Stomach (tissue), 19 donors: ENCODE data around the gene ACO2. TPM values are rescaled to one million over a fixed set of nuclear protein-coding genes. Genes with fewer than 3 reads are reported as not detected.

Source experiments
- DNase-seq, 2 donors: peaks; one replicate each; pipeline versions ENCODE4 v3.0.0 to v3.0.0-alpha.2; 2013 to 2019
- H3K27ac ChIP-seq, 5 donors: fragments of 200-600 bp in 4 of 5; sonication (generic) in 4 of 5; one replicate each; pipeline ENCODE4 v1.5.1; 2013 to 2019; ENCODE audit warnings: mild to moderate bottlenecking in 1 of 5, moderate library complexity in 1 of 5
- H3K27me3 ChIP-seq, 3 donors: fragments of 200-600 bp; sonication (generic); one replicate each; pipeline ENCODE4 v1.5.1; 2017 to 2019; ENCODE audit warnings: mixed run types in 1 of 3
- H3K36me3 ChIP-seq, 4 donors: fragments of 200-600 bp; sonication (generic); 1 replicate in 3 of 4; 2 replicates in 1 of 4; pipeline ENCODE4 v1.5.1; 2016 to 2019
- H3K4me1 ChIP-seq, 4 donors: fragments of 200-600 bp; sonication (generic); one replicate each; pipeline ENCODE4 v1.5.1; 2016 to 2019
- H3K4me3 ChIP-seq, 4 donors: fragments of 200-600 bp; sonication (generic) in 3 of 4; one replicate each; pipeline ENCODE4 v1.5.1; 2016 to 2019; ENCODE audit warnings: mild to moderate bottlenecking in 1 of 4
- H3K9me3 ChIP-seq, 4 donors: fragments of 200-600 bp; sonication (generic); one replicate each; pipeline ENCODE4 v1.5.1; 2016 to 2019
- CTCF ChIP-seq, 7 experiments: fragments of 450-650 bp in 4 of 7; fragments of 200-600 bp in 3 of 7; sonication (generic) in 3 of 7; IDR thresholded peaks; one replicate each; pipeline ENCODE4 v1.5.1; 2016 to 2019; ENCODE audit warnings: antibody characterized with exemption in 7 of 7, control low read depth in 2 of 7, mild to moderate bottlenecking in 1 of 7
- EP300 ChIP-seq: sonication (generic); formaldehyde crosslinking; IDR thresholded peaks from one replicate; pipeline ENCODE4 v1.6.1; 2017; ENCODE audit warnings: antibody characterized with exemption
- POLR2A ChIP-seq, 4 donors: fragments of 450-650 bp; IDR thresholded peaks; one replicate each; pipeline ENCODE4 v1.6.1; 2016; ENCODE audit warnings: antibody characterized with exemption in 4 of 4, control low read depth in 2 of 4, mild to moderate bottlenecking in 1 of 4, moderate library complexity in 1 of 4
- POLR2AphosphoS5 ChIP-seq, 3 donors: sonication (generic); formaldehyde crosslinking; IDR thresholded peaks; one replicate each; pipeline ENCODE4 v1.6.1; 2016; ENCODE audit warnings: antibody characterized with exemption in 3 of 3
- WGBS, 5 donors: extraction: QIAGEN DNeasy Blood & Tissue Kit in 3 of 5; methylation state at CpG; one replicate each; pipeline versions ENCODE4 v1.1.5 to v1.1.7; 2013 to 2018; 5-methylcytosine and 5-hydroxymethylcytosine counted together
- intact Hi-C: fragments of 100-400 bp; cut with DNase I; formaldehyde crosslinking; loops from one replicate; pipeline ENCODE4 v1.15.1; 2023; ENCODE audit warnings: low total_unique reads
- long read RNA-seq, 10 donors: transcript quantifications; one replicate each; lab custom pipeline, GENCODE V29; 2026
- polyA plus RNA-seq, 3 donors: library from polyadenylated mRNA; stranded (reverse); fragments of 200-250 nt; gene quantifications; one replicate each; pipeline ENCODE4 v1.2.3, GENCODE V29; 2013
- total RNA-seq, 5 donors: library from RNA; depleted of rRNA; stranded (reverse); fragments of >200 nt; gene quantifications; one replicate each; pipeline versions ENCODE4 v1.1.0 to v1.2.3, GENCODE V29; 2014 to 2016
- donor health status: healthy with polysubstance abuse.
- donor health status: Bipolar disorder and iron deficiency.
- donor health status: healthy.

ACO2 gene
- total RNA-seq, result 100 to 1,000 TPM in 3 of 5 donors, 10 to 100 TPM in 2; 87.0 to 238 (median 116) TPM
- 10 to 100 TPM; 46.6 to 51.5 (median 51.1) TPM for polyA plus RNA-seq
- long read RNA-seq, donor 1, transcript ACO2-201 (18 exons, 2,741 nt), result major isoform, 5 of 5 reads
- long read RNA-seq, donor 1, partial matches to known transcripts, result 0 of 5 reads
- long read RNA-seq, donor 1, other reads (novel, unspliced or antisense), result 0 of 5 reads
- long read RNA-seq, donor 2, transcript ACO2-201 (18 exons, 2,741 nt), result major isoform, 12 of 12 reads
- long read RNA-seq, donor 2, partial matches to known transcripts, result 0 of 12 reads
- long read RNA-seq, donor 2, other reads (novel, unspliced or antisense), result 0 of 12 reads
- long read RNA-seq, donor 3, transcript ACO2-201 (18 exons, 2,741 nt), result major isoform, 14 of 14 reads
- long read RNA-seq, donor 3, partial matches to known transcripts, result 0 of 14 reads
- long read RNA-seq, donor 3, other reads (novel, unspliced or antisense), result 0 of 14 reads
- long read RNA-seq, donor 4, result 0 reads
- long read RNA-seq, donor 5, transcript ACO2-201 (18 exons, 2,741 nt), result major isoform, 16 of 40 reads
- long read RNA-seq, donor 5, partial matches to known transcripts, result 24 of 40 reads
- long read RNA-seq, donor 5, other reads (novel, unspliced or antisense), result 0 of 40 reads
- long read RNA-seq, donor 6, transcript ACO2-201 (18 exons, 2,741 nt), result major isoform, 37 of 100 reads
- long read RNA-seq, donor 6, partial matches to known transcripts, result 58 of 100 reads
- long read RNA-seq, donor 6, other reads (novel, unspliced or antisense), result 5 of 100 reads
- long read RNA-seq, donor 7, transcript ACO2-201 (18 exons, 2,741 nt), result major isoform, 10 of 24 reads
- long read RNA-seq, donor 7, partial matches to known transcripts, result 8 of 24 reads
- long read RNA-seq, donor 7, other reads (novel, unspliced or antisense), result 6 of 24 reads
- long read RNA-seq, donor 8, transcript ACO2-201 (18 exons, 2,741 nt), result major isoform, 18 of 23 reads
- long read RNA-seq, donor 8, partial matches to known transcripts, result 0 of 23 reads
- long read RNA-seq, donor 8, other reads (novel, unspliced or antisense), result 5 of 23 reads
- long read RNA-seq, donor 9, transcript ACO2-201 (18 exons, 2,741 nt), result major isoform, 5 of 37 reads
- long read RNA-seq, donor 9, partial matches to known transcripts, result 32 of 37 reads
- long read RNA-seq, donor 9, other reads (novel, unspliced or antisense), result 0 of 37 reads
- long read RNA-seq, donor 10, transcript ACO2-201 (18 exons, 2,741 nt), result major isoform, 8 of 8 reads
- long read RNA-seq, donor 10, partial matches to known transcripts, result 0 of 8 reads
- long read RNA-seq, donor 10, other reads (novel, unspliced or antisense), result 0 of 8 reads

GRCh38 chr22:41468381-41469217, at the start of gene ACO2, which contains the start of gene PHF5A:
TSS of gene ACO2 (plus strand) at chr22:41469117. CDS start at chr22:41469147, 30 bp downstream.
TSS of gene PHF5A (minus strand) at chr22:41468692. CDS start at chr22:41468653, 39 bp downstream.
- Histone ChIP-seq H3K27ac (peak within 1 kb of the TSS; percentile 95 to 98 (median 97)), H3K36me3 (peaks cover 30 to 57% (median 46%) of the 10 kb centered on the region in 4 donors), H3K4me1 (peaks cover 18 to 78% (median 58%) of the 10 kb centered on the region in 4 donors), H3K4me3 (peak within 1 kb of the TSS; percentile 77 to 100 (median 99)), H3K27me3 (no peaks in the 10 kb centered on the region), H3K9me3 (no peaks in the 10 kb centered on the region)
- intact Hi-C loops, result no loop called here
- 0 to 1% (median 0%) methylated on average over 45 to 51 of the region's 51 CpGs for WGBS, 5 donors
- TF ChIP-seq POLR2AphosphoS5 (IDR thresholded peaks at IDR 0.05), result peak; percentile 96 to 98 (median 96)
- no peak for TF ChIP-seq POLR2A (IDR thresholded peaks at IDR 0.05)
- TF ChIP-seq EP300, result peak; percentile 39
- TF ChIP-seq CTCF (IDR thresholded peaks at IDR 0.05), result no peak
- DNase-seq, result peak; percentile 98 to 99

- Histone ChIP-seq H3K4me3 (no peak overlapping the region), H3K9me3 (no peaks in the 10 kb centered on the region), H3K4me1 (no peaks in the 10 kb centered on the region), H3K27me3 (no peaks in the 10 kb centered on the region), H3K27ac (no peak overlapping the region), H3K36me3 (peaks cover 3 to 58% (median 47%) of the 10 kb centered on the region in 4 donors)
- TF ChIP-seq POLR2AphosphoS5 (IDR thresholded peaks at IDR 0.05) (no peak), EP300 (no peak), CTCF (IDR thresholded peaks at IDR 0.05) (no peak), POLR2A (IDR thresholded peaks at IDR 0.05) (no peak)
- DNase-seq, result no peak
- WGBS, 5 donors, result 60 to 67% (median 64%) methylated on average over 9 of the region's 9 CpGs
- intact Hi-C loops, result no loop called here
Measured at GRCh38 chr22:41425660-41426365, 43.1 kb upstream of the ACO2 start.

GRCh38 chr22:41429232-41429950, 39.5 kb upstream of the ACO2 start:
- H3K4me1 ChIP-seq, result peaks cover 0 to 25% (median 11%) of the 10 kb centered on the region in 4 donors
- 86 to 94% (median 91%) methylated on average over 13 of the region's 13 CpGs for WGBS, 5 donors
- no peaks in the 10 kb centered on the region for H3K9me3 ChIP-seq
- peaks cover 12 to 69% (median 60%) of the 10 kb centered on the region in 4 donors for H3K36me3 ChIP-seq
- intact Hi-C loops, result no loop called here
- DNase-seq, result no peak
- TF ChIP-seq EP300, result no peak
- TF ChIP-seq POLR2A (IDR thresholded peaks at IDR 0.05), result no peak
- TF ChIP-seq POLR2AphosphoS5 (IDR thresholded peaks at IDR 0.05), result no peak
- no peak for TF ChIP-seq CTCF (IDR thresholded peaks at IDR 0.05)
- no peaks in the 10 kb centered on the region for H3K27me3 ChIP-seq
- peak overlapping the region in 1 of 5 donors; percentile 26 for H3K27ac ChIP-seq
- no peak overlapping the region for H3K4me3 ChIP-seq
